Measurements from ENCODE around the gene DCDC1.

DCDC1 gene

DNA sequence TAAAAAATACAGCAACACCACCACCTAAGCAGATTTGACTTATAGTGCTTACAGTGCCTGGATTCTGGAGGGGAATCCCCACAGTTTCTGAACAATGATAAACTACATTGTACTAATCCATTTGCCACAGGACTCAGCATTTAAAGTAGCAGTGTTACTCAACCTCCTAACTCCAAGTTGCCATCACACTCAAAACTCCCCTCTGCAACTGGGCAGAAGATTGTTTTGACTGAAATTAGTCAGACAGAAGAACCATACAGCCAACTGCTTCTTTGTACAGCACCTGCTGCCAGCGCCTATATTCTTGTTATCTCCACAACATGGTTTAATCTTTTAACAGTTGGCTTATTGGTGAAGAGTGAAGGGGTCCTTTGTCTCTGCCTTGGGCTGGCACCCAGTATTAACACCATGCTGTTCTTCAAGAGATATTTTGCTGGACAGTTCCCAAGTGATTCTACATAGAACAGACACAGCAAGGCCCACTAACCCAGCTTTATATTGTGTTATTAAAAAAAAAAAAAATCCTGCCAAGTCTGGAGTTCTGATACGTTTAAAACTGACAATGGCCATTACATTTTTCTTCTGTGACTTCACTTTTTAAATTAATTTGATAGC is 273.2 kb downstream of the DCDC1 start:
- no peak for DNase-seq

DNA sequence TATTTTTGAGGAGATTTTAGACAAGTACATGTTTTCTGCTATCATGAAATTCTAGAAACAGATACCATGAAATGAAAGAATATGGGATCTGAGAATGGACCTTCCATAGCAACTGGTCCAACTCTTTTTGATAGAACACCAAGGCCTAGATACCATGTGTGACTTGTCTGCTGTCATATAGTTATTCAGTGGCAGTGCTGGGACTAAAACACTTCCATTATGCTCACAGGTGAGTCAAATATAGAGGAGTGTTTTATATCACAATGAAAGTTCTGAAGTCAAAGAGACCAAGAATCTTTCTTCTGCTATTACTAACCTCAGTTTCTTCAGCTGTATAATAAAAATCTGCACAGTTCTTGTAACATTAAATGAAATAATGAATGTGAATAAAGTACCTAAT is 276.9 kb downstream of the DCDC1 start:
- no peak for DNase-seq

DNA sequence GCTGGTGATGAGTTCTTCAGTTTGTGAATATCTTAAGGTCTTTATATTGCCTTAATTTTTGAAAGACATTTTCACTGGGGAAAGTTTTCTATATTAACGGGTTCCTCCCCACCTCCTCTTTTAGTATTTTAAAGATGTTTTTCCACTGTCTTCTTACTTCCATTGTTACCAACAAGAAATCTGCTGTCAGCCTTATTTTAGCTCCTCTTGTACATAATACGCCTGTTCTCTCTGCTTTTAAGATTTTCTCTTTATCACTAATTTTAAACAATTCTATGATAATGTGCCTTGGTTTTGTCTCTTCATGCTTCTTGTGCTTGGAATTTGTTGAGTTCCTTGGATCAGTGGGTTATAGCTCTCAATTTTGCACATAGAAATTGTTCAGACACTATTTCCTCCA is 280.4 kb downstream of the DCDC1 start:
- no peak for DNase-seq

DNA sequence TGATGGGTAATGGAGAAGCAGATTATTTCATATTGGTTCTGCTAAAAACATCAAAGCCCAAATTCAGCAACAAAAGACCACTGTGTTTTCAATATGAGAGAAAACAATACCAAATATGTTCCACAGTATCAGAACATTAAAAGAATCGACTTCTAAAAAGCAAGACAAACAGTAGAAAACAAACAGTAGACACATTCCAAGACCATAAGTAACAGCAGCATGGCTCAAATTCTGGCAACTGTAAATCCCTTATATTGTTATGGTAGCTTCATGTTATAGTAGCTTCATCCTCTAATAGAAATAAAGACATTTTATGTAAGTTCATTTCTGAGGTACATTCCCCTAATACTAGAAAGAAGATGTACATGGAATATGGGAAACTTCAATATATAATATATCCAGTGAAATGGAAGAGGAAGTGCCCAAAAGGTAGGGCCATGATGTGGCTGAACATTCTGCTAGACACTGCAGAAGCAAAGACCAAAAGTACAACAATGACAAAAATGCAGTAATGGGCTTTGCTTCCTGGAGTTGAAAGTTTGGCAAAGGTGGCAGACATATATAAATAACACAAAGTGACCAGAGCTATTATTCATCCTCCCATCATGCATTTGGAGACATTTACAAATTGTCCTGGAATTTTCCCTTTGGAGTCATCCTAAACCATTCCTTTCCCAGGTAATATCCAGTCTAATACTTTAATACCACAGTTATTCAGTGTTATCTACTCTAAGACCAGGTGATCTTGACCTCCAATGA is 299.9 kb downstream of the DCDC1 start:
- no peak for DNase-seq

DNA sequence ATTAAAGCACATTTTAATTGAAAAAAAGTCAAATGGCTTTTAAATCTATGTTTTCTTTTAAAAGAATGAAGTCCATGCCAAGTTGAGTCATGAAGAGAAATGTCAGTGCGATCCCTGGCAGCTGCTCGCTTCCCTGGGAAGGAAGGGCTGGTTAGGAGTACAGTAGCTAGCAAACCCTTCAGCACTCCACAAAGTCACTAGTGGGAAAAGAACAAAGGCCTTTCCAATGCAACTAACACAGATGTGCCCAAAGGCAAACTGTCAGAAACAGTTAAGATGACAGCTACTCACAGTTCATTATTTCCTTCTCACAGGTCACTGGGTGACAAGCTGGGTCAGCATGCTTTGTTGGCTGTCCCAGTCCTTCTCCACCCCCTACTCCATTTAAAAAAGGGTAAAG is 308.7 kb downstream of the DCDC1 start:
- DNase-seq: no peak

GRCh38 chr11:31059529-31059928 is 310.0 kb downstream of the DCDC1 start:
- no peak for DNase-seq

GRCh38 chr11:31050061-31050765 is 319.3 kb downstream of the DCDC1 start:
- peak; percentile 76 for DNase-seq

DNA sequence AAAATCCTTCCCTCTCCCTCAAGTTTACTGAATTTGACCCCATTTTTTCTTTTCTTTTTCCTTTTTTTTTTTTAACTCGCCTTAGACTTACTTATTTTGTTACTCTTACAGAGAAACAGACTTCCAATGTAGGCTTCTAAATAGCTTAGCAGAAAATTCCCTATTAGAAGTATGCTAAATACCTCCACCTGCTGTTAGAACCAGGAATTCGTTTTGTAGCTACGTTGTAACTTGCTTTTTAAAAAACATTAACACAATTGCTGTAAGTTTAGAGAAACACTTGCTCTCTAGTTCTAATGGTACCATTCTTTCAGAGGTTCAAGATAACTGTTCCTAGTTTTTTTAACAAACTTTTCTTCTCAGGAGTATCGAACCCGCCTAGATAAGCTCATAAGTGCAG is 324.2 kb downstream of the DCDC1 start:
- DNase-seq: no peak

DNA sequence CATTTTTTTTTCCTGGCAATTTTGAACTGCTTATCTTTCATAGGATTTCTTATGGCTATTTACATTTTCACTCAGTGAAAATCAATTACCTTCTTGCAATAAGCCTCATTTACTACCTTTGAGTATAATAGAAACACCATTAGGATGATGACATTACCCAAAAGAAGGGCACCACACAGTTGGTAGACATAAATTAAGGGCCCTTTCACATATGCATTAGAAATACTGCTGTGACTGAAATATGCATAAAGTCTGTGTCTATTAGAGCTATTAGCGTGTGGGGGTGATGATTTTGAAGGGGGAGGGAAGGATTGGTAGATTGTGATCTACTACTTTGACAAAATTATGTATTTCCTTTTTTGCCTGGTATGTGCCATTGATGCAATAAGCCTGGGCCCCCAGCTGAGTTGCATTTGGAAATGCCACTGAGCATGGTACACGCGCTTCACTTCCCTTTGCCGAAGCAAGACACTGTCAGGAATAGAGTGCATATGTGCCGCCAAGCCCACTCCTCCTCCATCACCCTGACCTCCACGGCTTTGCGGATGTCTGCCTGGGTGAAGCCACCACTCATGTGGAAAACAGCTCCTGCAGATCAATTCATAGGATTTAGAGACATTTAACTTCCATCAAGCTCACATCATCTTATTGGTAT is 339.3 kb downstream of the DCDC1 start:
- no peak for DNase-seq

DNA sequence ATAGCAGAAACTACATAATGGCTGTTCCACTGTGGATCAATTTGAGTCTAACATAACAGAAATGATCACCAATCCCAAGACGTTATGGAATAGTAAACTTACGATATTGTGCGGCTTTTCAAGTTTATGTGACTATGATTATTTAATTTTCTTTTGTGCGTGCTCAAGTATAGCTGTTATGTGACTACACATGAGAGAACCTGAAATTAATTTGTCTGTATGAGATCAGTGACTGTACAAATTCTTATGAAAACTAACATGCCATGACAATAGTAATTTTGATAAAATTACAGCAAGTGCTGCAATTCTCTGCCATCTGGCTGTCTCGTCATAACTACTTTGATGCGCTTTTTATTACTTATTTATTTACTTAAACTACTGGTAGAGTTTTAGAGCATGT is 343.2 kb downstream of the DCDC1 start:
- no peak for DNase-seq

GRCh38 chr11:31022080-31022479 is 347.5 kb downstream of the DCDC1 start:
- DNase-seq: no peak

GRCh38 chr11:31019786-31020185 is 349.8 kb downstream of the DCDC1 start:
- DNase-seq: no peak

DNA sequence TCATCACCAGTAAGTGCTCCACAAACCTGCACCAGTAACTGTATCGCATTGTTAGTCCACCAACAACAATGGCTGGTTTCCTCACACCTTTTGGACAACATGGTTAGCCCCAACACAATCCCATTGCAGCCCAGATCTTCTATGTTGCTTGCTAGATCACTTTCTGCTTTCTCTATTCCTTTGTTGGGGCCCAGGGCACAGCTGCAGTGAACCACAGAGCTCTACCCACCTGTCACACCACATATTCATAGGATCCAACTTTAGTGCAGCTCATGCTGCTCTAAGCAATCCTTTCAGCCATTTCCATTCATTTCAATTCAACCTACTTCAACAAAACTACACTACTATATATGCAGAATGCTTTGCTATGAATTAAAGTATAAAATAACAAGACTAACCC is 364.3 kb downstream of the DCDC1 start:
- no peak for DNase-seq

DNA sequence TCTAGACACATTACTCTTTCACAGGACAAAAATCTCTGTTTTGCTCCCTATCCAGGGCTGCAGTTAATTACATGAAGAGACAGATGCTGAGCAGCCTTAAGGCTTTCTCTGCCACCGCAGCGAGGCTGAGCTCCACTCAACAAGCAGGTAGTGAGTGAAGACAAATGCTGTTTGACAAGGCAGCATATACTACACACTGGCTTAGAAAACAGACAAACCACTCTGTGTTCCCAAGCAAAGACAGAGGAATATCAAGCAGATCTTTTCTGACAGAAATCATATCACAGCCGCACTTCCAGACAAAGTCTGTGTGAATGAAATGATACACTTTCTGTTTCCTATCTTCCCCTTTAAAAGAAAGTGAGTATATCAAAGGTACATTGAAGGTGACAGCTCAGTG is 368.1 kb downstream of the DCDC1 start:
- DNase-seq: no peak

GRCh38 chr11:31000381-31000780 is 369.2 kb downstream of the DCDC1 start:
- DNase-seq: no peak

DNA sequence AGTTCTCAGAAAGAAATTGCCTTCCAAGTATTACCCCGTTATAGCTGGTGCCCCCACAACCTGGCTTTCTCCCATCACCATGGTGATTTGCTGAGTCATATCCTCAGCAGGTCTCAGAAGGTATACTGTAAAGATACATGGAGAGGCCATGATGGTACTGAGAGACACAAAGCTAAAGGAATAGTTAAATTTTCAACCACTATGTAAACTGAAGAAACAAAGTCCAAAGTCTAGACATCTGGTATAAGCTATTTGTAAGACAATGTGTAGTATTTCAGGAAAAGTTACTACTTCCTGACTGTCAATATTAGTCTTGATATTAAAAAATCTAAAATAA is 377.1 kb downstream of the DCDC1 start:
- DNase-seq: no peak

- DNase-seq: no peak
Observed at GRCh38 chr11:30991802-30992512, 377.6 kb downstream of the DCDC1 start.

DNA sequence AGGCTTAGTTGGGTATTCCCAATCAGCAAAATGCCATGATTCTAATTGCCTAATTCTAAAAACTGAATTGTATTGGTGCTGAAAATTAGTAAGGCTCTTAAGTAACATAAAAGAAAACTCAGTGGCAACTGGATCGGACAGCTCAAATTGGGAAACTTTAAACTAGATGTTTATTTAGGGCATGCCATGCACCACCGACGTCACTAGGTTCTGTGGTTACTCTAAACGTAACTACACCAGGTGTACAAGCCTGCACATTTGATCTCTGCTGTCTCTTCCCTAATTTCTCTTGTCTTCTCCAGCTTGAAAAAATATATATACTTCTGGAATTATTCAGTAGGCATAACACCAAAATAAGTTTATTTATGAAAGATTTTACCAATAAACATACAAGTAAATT is 378.2 kb downstream of the DCDC1 start:
- DNase-seq: no peak

DNA sequence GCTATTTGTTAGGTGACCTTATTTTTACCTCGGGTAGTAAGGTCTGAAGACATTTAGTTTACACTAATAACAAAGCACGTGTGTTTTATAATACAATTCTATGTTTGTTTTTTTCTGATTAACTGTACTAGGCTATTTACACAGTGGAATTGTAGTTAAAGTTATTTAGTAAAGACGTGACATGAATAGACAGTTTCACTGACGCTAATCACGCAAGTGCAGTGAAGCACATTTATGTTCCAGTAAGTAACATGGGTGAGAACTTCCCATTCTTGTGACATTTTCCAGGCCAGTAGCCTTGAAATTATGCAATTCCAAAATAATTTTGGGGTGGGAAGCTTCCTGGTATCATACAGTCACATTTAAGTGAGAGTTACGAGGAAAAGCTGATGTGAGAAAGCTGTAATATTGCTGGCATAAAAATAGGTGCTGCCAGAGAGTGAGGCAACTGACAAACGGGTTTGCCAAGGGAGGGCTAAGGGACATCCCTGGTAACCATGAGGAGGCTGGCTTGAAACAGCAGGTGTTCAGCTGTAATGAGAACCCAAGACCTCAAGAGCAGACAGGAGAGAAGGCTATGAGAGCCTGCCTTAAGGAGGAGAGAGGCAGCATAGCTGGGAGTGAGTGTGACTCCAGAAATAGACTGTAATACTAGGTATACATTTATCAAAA is 378.8 kb downstream of the DCDC1 start:
- peak; percentile 72 for DNase-seq

GRCh38 chr11:30987819-30988218 is 381.7 kb downstream of the DCDC1 start:
- DNase-seq: no peak

GRCh38 chr11:30985536-30985935 is 384.0 kb downstream of the DCDC1 start:
- no peak for DNase-seq

DNA sequence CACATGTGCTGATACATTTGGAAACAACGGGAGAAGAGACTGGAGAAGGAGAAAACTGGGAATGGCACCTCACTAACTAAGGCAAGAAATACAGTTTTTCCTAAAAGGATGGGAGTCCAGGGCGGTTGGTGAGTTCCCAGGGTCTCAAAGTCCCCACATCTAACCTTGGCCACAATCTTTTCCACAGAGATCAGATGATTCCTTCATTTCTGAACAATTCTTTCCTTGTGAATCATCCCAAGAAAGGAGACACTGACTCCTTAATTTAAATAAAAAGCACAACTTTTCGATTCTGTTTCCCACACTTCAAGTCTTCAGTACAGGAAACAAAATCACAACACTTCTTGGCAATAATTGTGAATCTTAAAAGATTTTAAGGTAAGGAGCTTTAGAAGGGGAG is 384.7 kb downstream of the DCDC1 start:
- no peak for DNase-seq

DNA sequence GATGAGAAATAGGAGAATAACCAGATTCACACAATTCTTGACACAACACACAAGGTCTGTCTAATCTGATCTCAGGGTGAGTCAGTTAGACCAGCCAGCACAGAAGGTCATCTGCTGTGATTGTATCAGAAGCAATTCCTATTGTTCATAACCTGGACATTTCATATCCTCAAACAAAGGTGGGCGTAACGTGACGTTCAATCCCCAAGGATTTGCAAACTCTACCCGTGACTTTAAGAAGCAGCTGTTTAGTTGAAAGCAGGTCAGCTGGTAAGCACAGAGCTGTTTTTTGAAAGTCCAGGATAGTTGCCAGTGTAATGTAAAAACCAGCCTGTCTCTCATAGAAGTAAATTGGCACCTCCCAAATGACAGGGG is 385.1 kb downstream of the DCDC1 start:
- no peak for DNase-seq
